Measurements from ENCODE around the gene ONECUT3.

Gene ONECUT3

DNA sequence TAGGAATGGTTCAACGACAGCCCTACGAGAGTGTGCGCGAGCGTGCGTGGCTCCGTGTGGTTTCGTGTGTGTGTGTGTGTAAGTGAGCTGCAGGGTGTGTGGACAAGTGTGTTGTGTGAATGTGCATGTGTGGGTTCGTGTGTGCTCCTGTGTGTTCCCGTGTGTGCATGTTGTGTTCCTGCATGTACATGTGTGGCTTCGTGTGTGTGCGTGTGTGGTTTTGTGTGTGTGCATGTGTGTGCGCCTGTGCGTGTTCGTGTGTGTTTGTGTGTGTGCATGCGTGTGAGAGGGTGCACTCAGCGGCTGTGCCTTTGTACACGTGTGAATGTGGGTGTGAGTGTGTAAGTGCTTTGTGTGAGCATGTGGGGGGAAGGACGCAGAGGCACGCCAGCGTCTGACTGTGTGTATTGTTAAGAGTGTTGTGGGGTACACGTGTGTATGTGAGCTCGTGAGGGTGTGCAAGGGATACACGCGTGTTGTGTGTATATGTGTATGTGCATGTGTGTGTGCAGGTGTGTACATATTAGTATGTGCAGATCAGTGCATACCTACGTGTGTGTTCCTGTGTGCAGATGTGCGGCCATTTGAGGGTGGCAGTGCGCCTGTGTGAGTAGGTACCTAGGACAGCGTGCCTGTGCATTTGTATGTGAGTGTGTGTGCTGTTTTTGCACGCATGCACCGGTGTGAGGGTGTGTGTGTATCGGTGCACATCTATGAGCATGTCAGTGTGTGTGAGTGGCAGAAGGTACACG is 24.3 kb upstream of the ONECUT3 start:
- no peak for DNase-seq (ENCODE audit: low read depth)
- TF ChIP-seq, protein P1, sequence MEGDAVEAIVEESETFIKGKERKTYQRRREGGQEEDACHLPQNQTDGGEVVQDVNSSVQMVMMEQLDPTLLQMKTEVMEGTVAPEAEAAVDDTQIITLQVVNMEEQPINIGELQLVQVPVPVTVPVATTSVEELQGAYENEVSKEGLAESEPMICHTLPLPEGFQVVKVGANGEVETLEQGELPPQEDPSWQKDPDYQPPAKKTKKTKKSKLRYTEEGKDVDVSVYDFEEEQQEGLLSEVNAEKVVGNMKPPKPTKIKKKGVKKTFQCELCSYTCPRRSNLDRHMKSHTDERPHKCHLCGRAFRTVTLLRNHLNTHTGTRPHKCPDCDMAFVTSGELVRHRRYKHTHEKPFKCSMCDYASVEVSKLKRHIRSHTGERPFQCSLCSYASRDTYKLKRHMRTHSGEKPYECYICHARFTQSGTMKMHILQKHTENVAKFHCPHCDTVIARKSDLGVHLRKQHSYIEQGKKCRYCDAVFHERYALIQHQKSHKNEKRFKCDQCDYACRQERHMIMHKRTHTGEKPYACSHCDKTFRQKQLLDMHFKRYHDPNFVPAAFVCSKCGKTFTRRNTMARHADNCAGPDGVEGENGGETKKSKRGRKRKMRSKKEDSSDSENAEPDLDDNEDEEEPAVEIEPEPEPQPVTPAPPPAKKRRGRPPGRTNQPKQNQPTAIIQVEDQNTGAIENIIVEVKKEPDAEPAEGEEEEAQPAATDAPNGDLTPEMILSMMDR (IDR thresholded peaks at IDR 0.05; ENCODE audit: control insufficient read depth, insufficient read depth, low read depth, low read length, missing control alignments) = no peak
- no peak overlapping the region for H3K4me3 ChIP-seq (ENCODE audit: control insufficient read depth, low read depth, low read length)

DNA sequence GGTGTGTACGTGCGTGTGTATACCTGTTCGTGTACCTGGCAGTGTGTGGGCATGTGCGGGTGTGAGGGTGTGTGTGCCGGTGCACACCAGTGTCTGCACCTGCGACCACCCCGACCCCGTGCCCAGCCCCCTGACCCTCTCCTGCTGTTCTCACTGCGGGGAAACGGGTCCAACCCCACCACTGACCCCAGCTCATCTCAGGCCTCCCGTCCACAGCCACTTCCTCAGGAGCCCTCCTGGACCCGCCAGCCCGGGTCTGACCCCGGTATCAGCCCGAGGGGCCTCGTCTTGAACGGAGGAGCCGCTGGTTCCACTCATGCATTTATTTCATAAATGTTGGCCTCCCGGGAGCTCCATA is 23.8 kb upstream of the ONECUT3 start:
- H3K4me3 ChIP-seq (ENCODE audit: control insufficient read depth, low read depth, low read length) = no peak overlapping the region
- TF ChIP-seq, protein P1 (IDR thresholded peaks at IDR 0.05; ENCODE audit: control insufficient read depth, insufficient read depth, low read depth, low read length, missing control alignments) = no peak
- no peak for DNase-seq (ENCODE audit: low read depth)

DNA sequence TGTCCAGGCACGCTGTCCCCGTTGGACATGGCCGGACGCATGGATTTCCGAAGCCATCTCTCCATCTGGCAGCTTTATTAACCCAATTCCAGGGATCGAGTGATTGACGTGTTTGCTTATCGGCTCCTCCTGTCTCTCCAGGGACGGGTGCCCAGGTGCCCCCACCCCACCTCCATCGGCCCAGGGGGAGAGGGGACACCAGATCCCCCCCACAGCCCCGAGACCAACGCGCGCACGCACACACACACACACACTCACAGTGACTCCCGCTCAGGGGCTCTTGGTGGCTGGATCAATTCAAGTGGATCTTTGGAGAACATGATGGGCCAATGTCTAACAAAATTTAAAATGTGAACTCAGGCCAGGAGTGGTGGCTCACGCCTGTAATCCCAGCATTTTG is 23.1 kb upstream of the ONECUT3 start:
- H3K4me3 ChIP-seq (ENCODE audit: control insufficient read depth, low read depth, low read length) = no peak overlapping the region
- no peak for DNase-seq (ENCODE audit: low read depth)
- TF ChIP-seq, protein P1 (IDR thresholded peaks at IDR 0.05; ENCODE audit: control insufficient read depth, insufficient read depth, low read depth, low read length, missing control alignments) = no peak

DNA sequence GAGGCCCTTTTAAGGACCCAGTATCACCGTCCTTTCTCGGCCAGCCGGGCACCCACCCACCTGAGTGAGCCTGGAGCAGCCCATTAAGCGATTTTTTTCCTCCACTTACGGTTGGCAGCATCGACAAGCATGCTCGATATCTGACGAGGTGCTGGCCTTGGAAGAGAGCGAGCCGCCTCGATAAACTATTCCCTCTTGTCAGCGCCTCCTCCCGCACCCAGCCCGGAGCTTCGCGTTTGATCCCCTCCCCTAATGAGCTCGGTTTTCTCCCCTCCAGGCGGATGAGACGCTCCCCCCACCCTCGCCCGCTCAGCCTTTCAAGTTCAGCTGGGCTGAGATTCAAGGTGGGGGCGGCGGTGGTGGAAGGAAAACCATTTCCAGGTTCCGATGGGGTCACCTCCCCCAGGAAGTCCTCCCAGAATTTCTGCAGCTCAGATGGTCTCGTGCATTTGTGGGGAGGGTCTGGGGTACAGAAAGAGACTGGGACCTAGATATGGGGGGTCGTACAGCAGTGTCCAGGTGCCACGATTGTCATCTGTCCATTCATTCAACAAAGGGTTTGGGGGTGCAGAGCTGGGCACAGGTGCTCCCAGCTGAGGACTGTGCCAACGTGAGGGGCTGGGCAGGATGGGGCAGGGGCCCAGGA is 18.9 kb upstream of the ONECUT3 start:
- no peak overlapping the region for H3K4me3 ChIP-seq (ENCODE audit: control insufficient read depth, low read depth, low read length)
- DNase-seq (ENCODE audit: low read depth) = no peak
- TF ChIP-seq, protein P1 (IDR thresholded peaks at IDR 0.05; ENCODE audit: control insufficient read depth, insufficient read depth, low read depth, low read length, missing control alignments) = no peak

DNA sequence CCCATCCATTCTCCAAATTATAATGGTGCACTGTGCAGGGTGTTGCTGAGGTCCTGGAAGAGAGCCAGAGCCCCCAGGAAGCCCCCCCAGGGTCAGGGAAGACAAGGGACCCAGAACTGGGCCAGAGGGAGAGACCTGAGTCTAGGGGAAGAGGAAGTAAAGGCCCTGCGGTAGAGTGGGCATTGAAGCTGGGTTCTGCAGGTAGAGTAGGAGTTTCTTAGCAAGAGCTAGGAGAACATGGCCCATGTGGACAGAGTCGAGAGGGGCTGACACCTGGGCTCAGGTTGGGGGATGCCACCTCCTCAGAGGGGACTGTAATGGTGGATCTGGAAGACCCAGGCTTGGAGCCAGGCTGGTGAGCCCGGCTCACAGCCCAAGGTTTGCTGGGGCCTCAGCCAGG is 17.0 kb upstream of the ONECUT3 start:
- no peak overlapping the region for H3K4me3 ChIP-seq (ENCODE audit: control insufficient read depth, low read depth, low read length)
- no peak for DNase-seq (ENCODE audit: low read depth)
- TF ChIP-seq, protein P1 (IDR thresholded peaks at IDR 0.05; ENCODE audit: control insufficient read depth, insufficient read depth, low read depth, low read length, missing control alignments) = no peak

DNA sequence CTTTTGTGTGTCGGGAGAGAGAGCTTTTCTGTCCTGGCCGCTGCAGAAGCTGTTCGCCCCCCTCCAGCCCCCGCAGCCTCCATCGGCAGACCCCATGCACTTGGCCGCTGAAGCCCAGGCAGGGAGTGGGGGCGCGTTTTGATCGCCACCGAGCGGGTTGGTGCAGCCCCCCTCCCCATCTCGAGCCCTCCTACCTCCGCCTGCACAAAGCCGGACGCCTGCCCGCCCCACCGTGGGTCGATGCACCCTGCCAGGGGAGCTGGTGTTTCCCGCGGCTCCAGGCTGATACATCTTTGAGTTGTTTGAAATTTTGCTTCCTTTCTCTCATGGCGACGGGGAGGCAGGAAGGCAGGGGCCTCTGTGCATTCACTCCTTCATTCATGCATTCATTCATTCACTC is 16.4 kb upstream of the ONECUT3 start:
- DNase-seq (ENCODE audit: low read depth) = no peak
- TF ChIP-seq, protein P1 (IDR thresholded peaks at IDR 0.05; ENCODE audit: control insufficient read depth, insufficient read depth, low read depth, low read length, missing control alignments) = no peak
- H3K4me3 ChIP-seq (ENCODE audit: control insufficient read depth, low read depth, low read length) = no peak overlapping the region
